IPS-15b (cell line): ENCODE measurements around the gene PTN.
"Not testable (repeated sequence)": the region's sequence is repeated elsewhere in the genome, so short reads cannot be mapped to it uniquely, and the experiment has no call there.

Source experiments
- H3K27me3 ChIP-seq: one replicate; pipeline ENCODE4 v1.6.1; 2013; ENCODE audit warnings: low read length; ENCODE audit not compliant: control insufficient read depth, insufficient read depth
- H3K36me3 ChIP-seq: one replicate; pipeline ENCODE4 v1.6.1; 2013; ENCODE audit warnings: low read length; ENCODE audit not compliant: control insufficient read depth, insufficient read depth
- H3K4me1 ChIP-seq: one replicate; pipeline ENCODE4 v1.6.1; 2013; ENCODE audit warnings: mild to moderate bottlenecking, low read length; ENCODE audit not compliant: control insufficient read depth, insufficient read depth
- H3K4me3 ChIP-seq: one replicate; pipeline ENCODE4 v1.5.1; 2013; ENCODE audit warnings: low read depth, low read length
- H3K9ac ChIP-seq: one replicate; pipeline ENCODE4 v1.6.1; 2013; ENCODE audit warnings: low read depth, mild to moderate bottlenecking, low read length
- H3K9me3 ChIP-seq: one replicate; pipeline ENCODE4 v1.6.1; 2013; ENCODE audit warnings: mild to moderate bottlenecking, low read length; ENCODE audit not compliant: control insufficient read depth, insufficient read depth

Gene PTN

GRCh38 chr7:137289101-137289500 is 54.4 kb downstream of the PTN start:
- H3K27me3 ChIP-seq, result no peaks in the 10 kb centered on the region

GRCh38 chr7:137287651-137288258 is 55.8 kb downstream of the PTN start:
- Histone ChIP-seq H3K36me3 (no peaks in the 10 kb centered on the region), H3K9me3 (no peaks in the 10 kb centered on the region), H3K27me3 (no peaks in the 10 kb centered on the region), H3K4me3 (no peak overlapping the region), H3K4me1 (peaks cover 11% of the 10 kb centered on the region), H3K9ac (no peak overlapping the region)

More at GRCh38 chr7:137289101-137289500, 54.4 kb downstream of the PTN start:
- Histone ChIP-seq H3K9me3 (no peaks in the 10 kb centered on the region), H3K9ac (no peak overlapping the region), H3K4me1 (peaks cover 11% of the 10 kb centered on the region), H3K4me3 (no peak overlapping the region), H3K36me3 (no peaks in the 10 kb centered on the region)

GRCh38 chr7:137283153-137283552 is 60.4 kb downstream of the PTN start:
- Histone ChIP-seq H3K9me3 (no peaks in the 10 kb centered on the region), H3K9ac (no peak overlapping the region), H3K36me3 (no peaks in the 10 kb centered on the region), H3K27me3 (no peaks in the 10 kb centered on the region), H3K4me3 (no peak overlapping the region), H3K4me1 (no peaks in the 10 kb centered on the region)

- no peak overlapping the region for H3K4me3 ChIP-seq
- no peaks in the 10 kb centered on the region for H3K27me3 ChIP-seq
- no peak overlapping the region for H3K9ac ChIP-seq
- H3K36me3 ChIP-seq, result no peaks in the 10 kb centered on the region
- H3K9me3 ChIP-seq, result no peaks in the 10 kb centered on the region
- no peaks in the 10 kb centered on the region for H3K4me1 ChIP-seq
Observed at GRCh38 chr7:137282043-137282442, 61.5 kb downstream of the PTN start.

GRCh38 chr7:137276189-137276588 is 67.3 kb downstream of the PTN start:
- Histone ChIP-seq H3K4me3 (no peak overlapping the region), H3K9me3 (no peaks in the 10 kb centered on the region), H3K4me1 (peaks cover 5% of the 10 kb centered on the region), H3K36me3 (no peaks in the 10 kb centered on the region), H3K27me3 (no peaks in the 10 kb centered on the region), H3K9ac (no peak overlapping the region)

- Histone ChIP-seq H3K27me3 (no peaks in the 10 kb centered on the region), H3K9ac (no peak overlapping the region), H3K4me3 (no peak overlapping the region), H3K36me3 (no peaks in the 10 kb centered on the region), H3K4me1 (peaks cover 5% of the 10 kb centered on the region), H3K9me3 (no peaks in the 10 kb centered on the region)
Observed at GRCh38 chr7:137272249-137272648, 71.3 kb downstream of the PTN start.

GRCh38 chr7:137269240-137269639 is 74.3 kb downstream of the PTN start:
- Histone ChIP-seq H3K36me3 (no peaks in the 10 kb centered on the region), H3K4me1 (no peaks in the 10 kb centered on the region), H3K27me3 (no peaks in the 10 kb centered on the region), H3K9me3 (no peaks in the 10 kb centered on the region), H3K4me3 (no peak overlapping the region), H3K9ac (no peak overlapping the region)

GRCh38 chr7:137268001-137268865 is 75.3 kb downstream of the PTN start:
- not testable (repeated sequence) for H3K9me3 ChIP-seq, H3K9ac ChIP-seq, H3K27me3 ChIP-seq, H3K4me1 ChIP-seq, H3K4me3 ChIP-seq, H3K36me3 ChIP-seq

GRCh38 chr7:137266764-137267163 is 76.8 kb downstream of the PTN start:
- no peak overlapping the region for H3K4me3 ChIP-seq
- H3K27me3 ChIP-seq, result no peaks in the 10 kb centered on the region
- no peaks in the 10 kb centered on the region for H3K9me3 ChIP-seq
- H3K9ac ChIP-seq, result no peak overlapping the region
- H3K4me1 ChIP-seq, result no peaks in the 10 kb centered on the region
- H3K36me3 ChIP-seq, result no peaks in the 10 kb centered on the region

GRCh38 chr7:137265480-137265879 is 78.1 kb downstream of the PTN start:
- H3K36me3 ChIP-seq, H3K4me1 ChIP-seq, H3K27me3 ChIP-seq, H3K4me3 ChIP-seq, H3K9ac ChIP-seq, H3K9me3 ChIP-seq: not testable (repeated sequence)

GRCh38 chr7:137262599-137262998 is 80.9 kb downstream of the PTN start:
- Histone ChIP-seq H3K4me3 (no peak overlapping the region), H3K4me1 (peaks cover 10% of the 10 kb centered on the region), H3K27me3 (no peaks in the 10 kb centered on the region), H3K9ac (no peak overlapping the region), H3K36me3 (no peaks in the 10 kb centered on the region), H3K9me3 (no peaks in the 10 kb centered on the region)

- Histone ChIP-seq H3K9ac (no peak overlapping the region), H3K4me3 (no peak overlapping the region), H3K36me3 (no peaks in the 10 kb centered on the region), H3K9me3 (no peaks in the 10 kb centered on the region), H3K4me1 (peaks cover 10% of the 10 kb centered on the region), H3K27me3 (no peaks in the 10 kb centered on the region)
Observed at GRCh38 chr7:137258552-137258951, 85.0 kb downstream of the PTN start.
